ENCODE results near the gene EPB41L4A.

The EPB41L4A gene

GRCh38 chr5:112143690-112144089 is 275.4 kb downstream of the EPB41L4A start:
- no peak for DNase-seq

GRCh38 chr5:112142769-112143270 is 276.3 kb downstream of the EPB41L4A start:
- DNase-seq: no peak

- no peak for DNase-seq
Observed at GRCh38 chr5:112141582-112141981, 277.5 kb downstream of the EPB41L4A start.

- DNase-seq: no peak
Observed at GRCh38 chr5:112138526-112138925, 280.6 kb downstream of the EPB41L4A start.

- DNase-seq: no peak
Observed at GRCh38 chr5:112136773-112137172, 282.3 kb downstream of the EPB41L4A start.

- no peak for DNase-seq
Observed at GRCh38 chr5:112127861-112128260, 291.2 kb downstream of the EPB41L4A start.

GRCh38 chr5:112126982-112127381 is 292.1 kb downstream of the EPB41L4A start:
- DNase-seq: no peak

- no peak for DNase-seq
Observed at GRCh38 chr5:112125903-112126302, 293.2 kb downstream of the EPB41L4A start.

GRCh38 chr5:112124788-112125187 is 294.3 kb downstream of the EPB41L4A start:
- DNase-seq: no peak

GRCh38 chr5:112123086-112123485 is 296.0 kb downstream of the EPB41L4A start:
- DNase-seq: no peak

GRCh38 chr5:112122353-112122752 is 296.7 kb downstream of the EPB41L4A start:
- no peak for DNase-seq

- DNase-seq: no peak
Observed at GRCh38 chr5:112121258-112121657, 297.8 kb downstream of the EPB41L4A start.

GRCh38 chr5:112119969-112120368 is 299.1 kb downstream of the EPB41L4A start:
- DNase-seq: no peak

GRCh38 chr5:112119508-112119907 is 299.6 kb downstream of the EPB41L4A start:
- DNase-seq: no peak

- no peak for DNase-seq
Observed at GRCh38 chr5:112117551-112117950, 301.5 kb downstream of the EPB41L4A start.

GRCh38 chr5:112116371-112116770 is 302.7 kb downstream of the EPB41L4A start:
- no peak for DNase-seq

GRCh38 chr5:112113565-112113964 is 305.5 kb downstream of the EPB41L4A start:
- DNase-seq: no peak

All from NCI-H2107 (cell line).